Measurements from ENCODE around the gene FSHR.

FSHR gene

GRCh38 chr2:49035481-49035880, 118.8 kb downstream of the FSHR start:
- no peaks in the 10 kb centered on the region for H3K27me3 ChIP-seq (replicated peaks; ENCODE audit: insufficient read depth, low read length)
- H3K9ac ChIP-seq (ENCODE audit: low read length), result no peak overlapping the region
- no peak overlapping the region for H2AFZ ChIP-seq (ENCODE audit: low read length)
- H4K20me1 ChIP-seq (ENCODE audit: insufficient read depth, low read length), result no peaks in the 10 kb centered on the region
- no peaks in the 10 kb centered on the region for H3K36me3 ChIP-seq (replicated peaks; ENCODE audit: insufficient read depth, low read length)
- no peak overlapping the region for H3K4me2 ChIP-seq (ENCODE audit: low read depth, low read length)
- H3F3A ChIP-seq (ENCODE audit: insufficient read depth, low read length), result no peaks in the 10 kb centered on the region
- H3K9me3 ChIP-seq (replicated peaks; ENCODE audit: insufficient read depth, low read length), result no peaks in the 10 kb centered on the region
- no peaks in the 10 kb centered on the region for H3K9me2 ChIP-seq (replicated peaks; ENCODE audit: insufficient read depth, low read length)
- TF ChIP-seq, protein P1, sequence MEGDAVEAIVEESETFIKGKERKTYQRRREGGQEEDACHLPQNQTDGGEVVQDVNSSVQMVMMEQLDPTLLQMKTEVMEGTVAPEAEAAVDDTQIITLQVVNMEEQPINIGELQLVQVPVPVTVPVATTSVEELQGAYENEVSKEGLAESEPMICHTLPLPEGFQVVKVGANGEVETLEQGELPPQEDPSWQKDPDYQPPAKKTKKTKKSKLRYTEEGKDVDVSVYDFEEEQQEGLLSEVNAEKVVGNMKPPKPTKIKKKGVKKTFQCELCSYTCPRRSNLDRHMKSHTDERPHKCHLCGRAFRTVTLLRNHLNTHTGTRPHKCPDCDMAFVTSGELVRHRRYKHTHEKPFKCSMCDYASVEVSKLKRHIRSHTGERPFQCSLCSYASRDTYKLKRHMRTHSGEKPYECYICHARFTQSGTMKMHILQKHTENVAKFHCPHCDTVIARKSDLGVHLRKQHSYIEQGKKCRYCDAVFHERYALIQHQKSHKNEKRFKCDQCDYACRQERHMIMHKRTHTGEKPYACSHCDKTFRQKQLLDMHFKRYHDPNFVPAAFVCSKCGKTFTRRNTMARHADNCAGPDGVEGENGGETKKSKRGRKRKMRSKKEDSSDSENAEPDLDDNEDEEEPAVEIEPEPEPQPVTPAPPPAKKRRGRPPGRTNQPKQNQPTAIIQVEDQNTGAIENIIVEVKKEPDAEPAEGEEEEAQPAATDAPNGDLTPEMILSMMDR (IDR thresholded peaks at IDR 0.05; ENCODE audit: low read length), result no peak
- TF ChIP-seq EZH2phosphoT487 (IDR thresholded peaks at IDR 0.05; ENCODE audit: low read length) (no peak), EZH2 (optimal IDR thresholded peaks at IDR 0.05; ENCODE audit: low read depth, low read length) (no peak)
- no peaks in the 10 kb centered on the region for H3K79me2 ChIP-seq (ENCODE audit: low read length)
- no peaks in the 10 kb centered on the region for H3K4me1 ChIP-seq (ENCODE audit: low read length)
- DNase-seq, result no peak
- H3K4me3 ChIP-seq (ENCODE audit: low read length), result no peak overlapping the region
- H3K27ac ChIP-seq (ENCODE audit: low read length), result no peak overlapping the region

GRCh38 chr2:49033394-49034185, 120.7 kb downstream of the FSHR start:
- H3K27ac ChIP-seq (ENCODE audit: low read length), result no peak overlapping the region
- no peak for TF ChIP-seq EZH2phosphoT487 (IDR thresholded peaks at IDR 0.05; ENCODE audit: low read length)
- TF ChIP-seq, protein P1 (IDR thresholded peaks at IDR 0.05; ENCODE audit: low read length), result no peak
- no peak for TF ChIP-seq EZH2 (optimal IDR thresholded peaks at IDR 0.05; ENCODE audit: low read depth, low read length)
- no peaks in the 10 kb centered on the region for H3K36me3 ChIP-seq (replicated peaks; ENCODE audit: insufficient read depth, low read length)
- no peaks in the 10 kb centered on the region for H4K20me1 ChIP-seq (ENCODE audit: insufficient read depth, low read length)
- no peaks in the 10 kb centered on the region for H3F3A ChIP-seq (ENCODE audit: insufficient read depth, low read length)
- no peak overlapping the region for H3K9ac ChIP-seq (ENCODE audit: low read length)
- H3K4me1 ChIP-seq (ENCODE audit: low read length), result no peaks in the 10 kb centered on the region
- H2AFZ ChIP-seq (ENCODE audit: low read length), result no peak overlapping the region
- no peaks in the 10 kb centered on the region for H3K9me2 ChIP-seq (replicated peaks; ENCODE audit: insufficient read depth, low read length)
- no peak overlapping the region for H3K4me3 ChIP-seq (ENCODE audit: low read length)
- H3K79me2 ChIP-seq (ENCODE audit: low read length), result no peaks in the 10 kb centered on the region
- no peak overlapping the region for H3K4me2 ChIP-seq (ENCODE audit: low read depth, low read length)
- no peak for DNase-seq
- H3K27me3 ChIP-seq (replicated peaks; ENCODE audit: insufficient read depth, low read length), result no peaks in the 10 kb centered on the region
- H3K9me3 ChIP-seq (replicated peaks; ENCODE audit: insufficient read depth, low read length), result no peaks in the 10 kb centered on the region

DNA sequence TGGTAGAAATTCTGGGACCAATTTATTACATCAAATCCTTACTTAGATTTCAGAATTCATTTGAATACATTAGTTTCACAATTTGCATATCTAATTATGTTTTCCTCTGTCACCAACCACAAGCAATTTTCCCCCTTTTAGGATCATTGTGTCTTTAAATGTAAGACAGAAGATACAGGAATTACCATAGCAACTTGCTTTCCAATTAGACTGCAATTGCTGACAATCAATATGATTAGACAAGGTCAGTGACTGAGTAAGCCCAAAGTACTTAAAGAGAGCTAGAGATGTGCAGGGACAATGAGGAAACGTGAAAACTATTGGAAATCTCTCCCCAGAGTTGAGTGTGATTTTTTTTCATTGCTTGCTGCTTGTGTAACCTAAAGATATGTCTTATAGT, 121.4 kb downstream of the FSHR start:
- Histone ChIP-seq H3K4me1 (ENCODE audit: low read length) (no peaks in the 10 kb centered on the region), H3K4me2 (ENCODE audit: low read depth, low read length) (no peak overlapping the region), H3K27ac (ENCODE audit: low read length) (no peak overlapping the region), H3K79me2 (ENCODE audit: low read length) (no peaks in the 10 kb centered on the region), H3K9me3 (replicated peaks; ENCODE audit: insufficient read depth, low read length) (no peaks in the 10 kb centered on the region), H3K9ac (ENCODE audit: low read length) (no peak overlapping the region), H4K20me1 (ENCODE audit: insufficient read depth, low read length) (no peaks in the 10 kb centered on the region), H2AFZ (ENCODE audit: low read length) (no peak overlapping the region), H3K36me3 (replicated peaks; ENCODE audit: insufficient read depth, low read length) (no peaks in the 10 kb centered on the region), H3K27me3 (replicated peaks; ENCODE audit: insufficient read depth, low read length) (no peaks in the 10 kb centered on the region), H3K4me3 (ENCODE audit: low read length) (no peak overlapping the region), H3F3A (ENCODE audit: insufficient read depth, low read length) (no peaks in the 10 kb centered on the region), H3K9me2 (replicated peaks; ENCODE audit: insufficient read depth, low read length) (no peaks in the 10 kb centered on the region)
- DNase-seq, result no peak
- TF ChIP-seq EZH2 (optimal IDR thresholded peaks at IDR 0.05; ENCODE audit: low read depth, low read length), result no peak
- TF ChIP-seq, protein P1 (IDR thresholded peaks at IDR 0.05; ENCODE audit: low read length), result no peak
- no peak for TF ChIP-seq EZH2phosphoT487 (IDR thresholded peaks at IDR 0.05; ENCODE audit: low read length)

Data from MM.1S (cell line).